BJ (cell line): Measurements from ENCODE around the gene R3HDM2. TPM values are rescaled to one million over a fixed set of nuclear protein-coding genes. Genes with fewer than 3 reads are reported as not detected.
A peak's percentile ranks its signal among the peaks of the same experiment; 100 is the strongest.

Experiments used
- CTCF ChIA-PET: fragments of 350-600 bp; formaldehyde crosslinking; extraction: SDS; loops from one replicate; lab custom pipeline; 2021; ENCODE audit warnings: antibody characterized with exemption, inconsistent platforms; lab: Yijun Ruan, JAX
- POLR2A ChIA-PET: fragments of 300-600 bp; sonication (Branson Sonifier 250); formaldehyde crosslinking; extraction: SDS; loops from one replicate; lab custom pipeline; 2021; ENCODE audit warnings: antibody characterized with exemption; lab: Charles Lee
- DNase-seq: peaks from one replicate; pipeline ENCODE4 v3.0.0-alpha.2; 2011; ENCODE audit warnings: low read depth
- H3K27me3 ChIP-seq: 2 replicates; pipeline ENCODE4 v1.6.0; 2011; ENCODE audit warnings: low read length; ENCODE audit not compliant: control insufficient read depth, insufficient read depth
- H3K36me3 ChIP-seq: 2 replicates; pipeline ENCODE4 v1.5.1; 2011; ENCODE audit warnings: low read length; ENCODE audit not compliant: control insufficient read depth, insufficient read depth
- H3K4me3 ChIP-seq: 2 replicates; pipeline ENCODE4 v1.5.1; 2011; ENCODE audit warnings: low read depth, mild to moderate bottlenecking, control low read depth, low read length
- CTCF ChIP-seq: IDR thresholded peaks from 2 replicates; pipeline ENCODE4 v1.5.1; 2011; ENCODE audit warnings: low read depth, mild to moderate bottlenecking, control low read depth, inconsistent platforms, low read length, moderate library complexity; ENCODE audit not compliant: insufficient read depth
- polyA plus RNA-seq: library from polyadenylated mRNA; depleted of rRNA; stranded (reverse); fragments of >200 nt; gene quantifications from 2 replicates; pipeline ENCODE4 v1.2.3, GENCODE V29; 2011

R3HDM2 gene
- polyA plus RNA-seq, 1 experiment, result 27.4 TPM

GRCh38 chr12:57462912-57463253 is 32.0 kb upstream of the R3HDM2 start:
- DNase-seq, result no peak
- Histone ChIP-seq H3K27me3 (no peaks in the 10 kb centered on the region), H3K4me3 (no peak overlapping the region), H3K36me3 (no peaks in the 10 kb centered on the region; the same call in 1 of the 2 replicates)
- TF ChIP-seq CTCF, result no peak
- ChIA-PET CTCF (interaction anchor here (0.7 to 16.7 kb wide), 14 partner anchors 8 to 249 kb away, joined by 3 to 411 read pairs (median 5); partner anchors contain the start of genes ARHGAP9, INHBE and MBD6), POLR2A (interaction anchor here (0.5 to 0.6 kb wide), 2 partner anchors 121 to 197 kb away, joined by 3 to 6 read pairs; no protein-coding TSS in a partner anchor)

- POLR2A ChIA-PET, result interaction anchor here (0.5 to 0.6 kb wide), 2 partner anchors 122 to 153 kb away, joined by 3 to 6 read pairs; no protein-coding TSS in a partner anchor
- Histone ChIP-seq H3K36me3 (no peaks in the 10 kb centered on the region; the same call in 1 of the 2 replicates), H3K27me3 (no peaks in the 10 kb centered on the region), H3K4me3 (peak overlapping the region; percentile 67)
- CTCF ChIA-PET, result interaction anchor here (0.5 to 16.7 kb wide), 18 partner anchors 8 to 249 kb away, joined by 3 to 411 read pairs (median 4); partner anchors contain the start of genes ARHGAP9, DDIT3, INHBE and MBD6
- DNase-seq, result peak; percentile 37
- peak; percentile 98 for TF ChIP-seq CTCF
Measured at GRCh38 chr12:57462251-57462911, 31.5 kb upstream of the R3HDM2 start.

GRCh38 chr12:57461917-57462250 is 31.0 kb upstream of the R3HDM2 start:
- DNase-seq, result no peak
- TF ChIP-seq CTCF, result no peak

GRCh38 chr12:57461276-57461916 is 30.6 kb upstream of the R3HDM2 start:
- CTCF ChIA-PET, result interaction anchor here (0.6 to 16.7 kb wide), 13 partner anchors 9 to 266 kb away, joined by 3 to 411 read pairs (median 4); partner anchors contain the start of genes ARHGAP9 and DDIT3
- POLR2A ChIA-PET, result interaction anchor here (0.5 kb wide), 1 partner anchor 153 kb away, joined by 3 read pairs; no protein-coding TSS in a partner anchor
- Histone ChIP-seq H3K36me3 (no peaks in the 10 kb centered on the region; the same call in 1 of the 2 replicates), H3K27me3 (no peaks in the 10 kb centered on the region), H3K4me3 (peak overlapping the region; percentile 67)
- TF ChIP-seq CTCF, result no peak
- DNase-seq, result no peak

More at GRCh38 chr12:57461917-57462250, 31.0 kb upstream of the R3HDM2 start:
- no peaks in the 10 kb centered on the region; the same call in 1 of the 2 replicates for H3K36me3 ChIP-seq
- H3K4me3 ChIP-seq, result peak overlapping the region; percentile 67
- ChIA-PET CTCF (interaction anchor here (0.5 to 16.7 kb wide), 16 partner anchors 7 to 219 kb away, joined by 3 to 411 read pairs (median 4); partner anchors contain the start of genes ARHGAP9, DDIT3, INHBE and MBD6), POLR2A (interaction anchor here (0.6 kb wide), 1 partner anchor 153 kb away, joined by 6 read pairs; no protein-coding TSS in a partner anchor)
- H3K27me3 ChIP-seq, result no peaks in the 10 kb centered on the region

- DNase-seq, result no peak
- 0 out of 2 replicates have a peak, but pooled peaks have one; percentile 3 for TF ChIP-seq CTCF
- Histone ChIP-seq H3K4me3 (peak overlapping the region; percentile 67), H3K27me3 (no peaks in the 10 kb centered on the region), H3K36me3 (no peaks in the 10 kb centered on the region)
- ChIA-PET CTCF (interaction anchor here (0.6 to 16.7 kb wide), 7 partner anchors 23 to 265 kb away, joined by 3 to 411 read pairs (median 4); partner anchors contain the start of gene B4GALNT1), POLR2A (no interaction called here)
Measured at GRCh38 chr12:57460841-57461275, 30.0 kb upstream of the R3HDM2 start.
